Right cardiac atrium (tissue), 5 donors: ENCODE results near the gene FNDC3B. TPM values are rescaled to one million over a fixed set of nuclear protein-coding genes. Genes with fewer than 3 reads are reported as not detected.
A peak's percentile ranks its signal among the peaks of the same experiment; 100 is the strongest.

Experiments
- ATAC-seq, 2 donors: fragments of 200-7000 bp; cut with Tn5 transposase; one replicate each; pipeline versions ENCODE4 v1.8.0 to v1.9.1; 2020; ENCODE audit warnings: moderate library complexity in 2 of 2, mild to moderate bottlenecking in 1 of 2
- DNase-seq, 3 donors: peaks; one replicate each; pipeline ENCODE4 v3.0.0-alpha.2; 2020
- H3K27ac ChIP-seq: one replicate; pipeline ENCODE4 v1.5.1; 2013; ENCODE audit warnings: mild to moderate bottlenecking, low read length, control low read depth, moderate library complexity
- H3K27me3 ChIP-seq: one replicate; pipeline ENCODE4 v1.6.1; 2013; ENCODE audit not compliant: control insufficient read depth, insufficient read depth
- H3K4me1 ChIP-seq: one replicate; pipeline ENCODE4 v1.6.1; 2013; ENCODE audit warnings: low read length; ENCODE audit not compliant: control insufficient read depth, insufficient read depth
- H3K4me3 ChIP-seq: one replicate; pipeline ENCODE4 v1.5.1; 2013; ENCODE audit warnings: low read length, control low read depth
- H3K9me3 ChIP-seq: one replicate; pipeline ENCODE4 v1.6.1; 2013; ENCODE audit warnings: low read length; ENCODE audit not compliant: control insufficient read depth
- WGBS: extraction: QIAGEN DNeasy Blood & Tissue Kit; methylation state at CpG from one replicate; pipeline ENCODE4 v1.1.7; 2013; 5-methylcytosine and 5-hydroxymethylcytosine counted together
- intact Hi-C, 4 donors: fragments of 100-400 bp; cut with DNase I; formaldehyde crosslinking; loops; one replicate each; pipeline versions ENCODE4 v1.11.0 to v1.14.0; 2022 to 2023
- polyA plus RNA-seq: library from polyadenylated mRNA; stranded (reverse); fragments of 200-250 nt; gene quantifications from one replicate; pipeline ENCODE4 v1.2.3, GENCODE V29; 2013
- total RNA-seq, 4 donors: library from RNA; stranded (reverse); fragmentation: NEBNext Ultra II Directional; extraction: Animal tissue kit (Norgen Biotek cat#: 25700); gene quantifications; one replicate each; pipeline ENCODE4 v1.2.1, GENCODE V29; 2021
- donor health status: healthy with polysubstance abuse.
- donor health status: DM: no; HTN: yes; CAD: no.
- donor health status: DM: no; HTN: no; CAD: no.
- donor health status: DM: no; HTN: yes; CAD: no; lungs with severe emphysema.
- donor health status: DM: yes; HTN: yes; CAD: no.

Gene FNDC3B
- total and polyA plus RNA-seq, 5 donors = 15.8 to 117 (median 83.0) TPM

DNA sequence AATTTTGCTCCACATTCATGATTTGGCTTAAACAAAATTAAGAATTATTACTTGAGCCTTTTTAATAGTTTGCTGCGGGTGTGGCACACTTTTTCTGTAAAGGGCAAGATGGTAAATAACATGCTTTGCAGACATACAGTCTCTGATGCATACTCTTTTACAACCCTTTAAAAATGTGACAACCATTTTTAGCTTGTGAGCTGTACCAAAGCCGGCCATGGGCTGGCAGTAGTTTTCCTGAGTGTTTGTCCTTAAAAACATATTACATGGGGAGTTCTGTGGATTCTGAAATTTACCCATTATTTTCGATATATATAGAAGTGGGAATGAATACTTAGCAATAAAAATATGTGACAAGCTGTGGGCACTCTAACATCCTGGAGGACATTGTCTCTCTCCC is 163.4 kb downstream of the FNDC3B start:
- Histone ChIP-seq H3K27ac (no peak overlapping the region), H3K27me3 (no peaks in the 10 kb centered on the region), H3K9me3 (no peaks in the 10 kb centered on the region), H3K4me3 (no peak overlapping the region), H3K4me1 (peaks cover 4% of the 10 kb centered on the region)
- intact Hi-C loops = loop anchor here in 2 of 4 donors (10.0 kb wide), 2 partner anchors 52 to 158 kb away; no protein-coding TSS in a partner anchor
- ATAC-seq (no peak), DNase-seq (no peak)
- WGBS = 82% methylated on average over 3 of the region's 3 CpGs

- Histone ChIP-seq H3K9me3 (no peaks in the 10 kb centered on the region), H3K27ac (peak overlapping the region; percentile 12), H3K27me3 (no peaks in the 10 kb centered on the region), H3K4me3 (no peak overlapping the region), H3K4me1 (peaks cover 4% of the 10 kb centered on the region)
- ATAC-seq (peak; percentile 2 to 29), DNase-seq (peak in 1 of 3 donors; percentile 73)
- intact Hi-C loops = loop anchor here in 2 of 4 donors (10.0 kb wide), 2 partner anchors 51 to 159 kb away; no protein-coding TSS in a partner anchor
- WGBS = 55% methylated on average over 9 of the region's 9 CpGs
These were observed 164.3 kb downstream of the FNDC3B start for GRCh38 chr3:172203522-172204258.

DNA sequence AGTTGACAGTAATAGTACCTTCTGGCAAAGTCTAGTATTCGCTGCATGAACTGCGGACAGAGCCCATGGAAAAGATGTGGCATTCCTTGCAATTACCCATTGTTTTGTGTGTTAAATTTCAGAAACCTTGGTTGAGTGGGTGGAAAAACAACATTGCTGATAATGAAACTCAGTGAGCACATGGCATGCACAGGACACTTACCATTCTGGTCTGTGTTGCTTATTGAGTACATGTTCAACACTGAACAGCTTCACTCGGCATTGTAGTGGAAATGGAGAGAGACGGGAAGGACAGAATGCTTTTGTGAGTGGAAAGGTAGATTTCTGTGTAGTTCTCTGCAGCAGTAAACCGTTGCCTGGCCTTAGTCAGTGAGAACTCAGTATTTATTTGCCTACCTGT is 165.3 kb downstream of the FNDC3B start:
- Histone ChIP-seq H3K9me3 (no peaks in the 10 kb centered on the region), H3K27ac (peak overlapping the region; percentile 16), H3K27me3 (no peaks in the 10 kb centered on the region), H3K4me1 (peaks cover 12% of the 10 kb centered on the region), H3K4me3 (no peak overlapping the region)
- ATAC-seq = no peak
- intact Hi-C loops = loop anchor here in 2 of 4 donors (10.0 kb wide), 2 partner anchors 50 to 160 kb away; no protein-coding TSS in a partner anchor
- 93% methylated on average over 5 of the region's 5 CpGs for WGBS
- DNase-seq = no peak

- peak overlapping the region; percentile 6 for H3K27ac ChIP-seq
- no peaks in the 10 kb centered on the region for H3K27me3 ChIP-seq
- ATAC-seq (peak; percentile 36 to 39), DNase-seq (peak in 2 of 3 donors; percentile 55 to 60)
- H3K9me3 ChIP-seq = no peaks in the 10 kb centered on the region
- WGBS = 83% methylated on average over 20 of the region's 20 CpGs
- intact Hi-C loops = loop anchor here in 2 of 4 donors (10.0 kb wide), 2 partner anchors 46 to 164 kb away; no protein-coding TSS in a partner anchor
- no peak overlapping the region for H3K4me3 ChIP-seq
- H3K4me1 ChIP-seq = peaks cover 17% of the 10 kb centered on the region
These were observed 169.4 kb downstream of the FNDC3B start for GRCh38 chr3:172208586-172209332.

DNA sequence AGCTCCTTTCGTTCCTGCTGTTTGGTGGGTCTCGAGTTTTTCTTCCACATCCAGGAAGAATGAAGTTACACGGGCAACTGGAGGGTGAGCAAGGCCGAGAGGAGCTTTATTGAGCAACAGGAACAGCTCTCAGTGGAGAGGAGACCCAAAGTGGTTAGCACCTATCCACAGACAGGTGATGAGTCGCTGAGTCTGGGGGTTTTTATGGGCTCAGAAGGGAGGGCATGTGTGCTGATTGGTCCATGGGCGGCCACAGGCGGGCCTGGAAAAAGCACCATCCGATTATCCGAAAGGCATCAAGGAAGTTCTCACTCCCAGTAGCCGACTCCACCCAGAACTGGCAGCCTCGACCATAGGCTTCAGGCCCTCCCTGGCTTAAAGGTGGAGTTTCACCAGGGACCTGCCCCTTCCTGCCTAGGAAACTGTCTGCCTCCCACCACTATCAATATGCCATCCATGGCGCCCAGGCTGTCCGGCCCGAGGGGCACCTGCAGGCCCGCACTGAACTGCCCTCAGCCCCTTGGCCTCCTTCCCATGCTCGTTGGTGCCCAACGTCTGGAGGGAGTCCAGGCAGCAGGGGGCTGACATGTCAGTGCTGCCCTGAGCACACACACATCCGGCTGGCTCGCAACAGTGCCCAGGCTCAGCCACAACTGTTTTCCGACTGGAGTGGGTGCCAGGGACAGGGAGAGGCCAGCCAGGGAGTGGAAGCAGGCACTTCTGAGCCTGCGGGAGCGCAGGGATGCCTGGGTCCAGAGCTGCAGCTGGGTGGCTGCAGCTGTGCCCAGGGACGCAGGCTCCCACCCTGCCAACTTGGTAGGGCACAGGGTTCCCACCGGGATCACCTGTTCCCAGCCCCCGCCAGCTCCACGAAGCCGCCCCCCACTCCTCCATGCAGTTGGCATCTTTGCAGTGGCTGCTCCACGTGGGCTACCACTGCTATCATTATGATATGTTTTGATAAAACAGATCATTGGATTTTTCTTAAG is 170.2 kb downstream of the FNDC3B start:
- no peaks in the 10 kb centered on the region for H3K27me3 ChIP-seq
- DNase-seq = peak; percentile 55 to 80 (median 71)
- ATAC-seq = peak; percentile 78 to 81
- no peaks in the 10 kb centered on the region for H3K9me3 ChIP-seq
- peaks cover 17% of the 10 kb centered on the region for H3K4me1 ChIP-seq
- H3K4me3 ChIP-seq = no peak overlapping the region
- H3K27ac ChIP-seq = peak overlapping the region; percentile 6
- 69% methylated on average over 28 of the region's 28 CpGs for WGBS
- intact Hi-C loops = loop anchor here in 2 of 4 donors (10.0 kb wide), 2 partner anchors 45 to 165 kb away; no protein-coding TSS in a partner anchor

DNA sequence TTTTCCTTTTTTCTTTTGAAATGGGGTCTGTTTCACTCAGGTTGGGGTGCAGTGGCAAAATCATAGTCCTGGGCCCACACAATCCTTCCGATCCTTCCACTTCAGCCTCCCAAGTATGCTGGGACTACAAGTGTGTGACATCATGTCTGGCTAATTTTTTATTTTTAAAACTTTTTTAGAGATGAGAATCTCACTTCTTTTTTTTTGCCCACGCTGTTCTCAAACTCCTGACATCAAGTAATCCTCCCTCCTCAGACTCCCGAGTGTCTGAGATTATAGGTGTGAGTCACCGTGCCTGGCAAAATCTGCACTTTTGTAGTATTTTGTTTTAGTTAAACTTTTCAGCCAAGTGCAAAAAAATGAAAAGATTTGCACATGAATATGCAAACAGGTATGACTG is 171.0 kb downstream of the FNDC3B start:
- 59% methylated on average over 4 of the region's 4 CpGs for WGBS
- intact Hi-C loops = no loop called here
- peak overlapping the region; percentile 2 for H3K27ac ChIP-seq
- no peak for ATAC-seq
- no peak for DNase-seq
- H3K4me1 ChIP-seq = peaks cover 17% of the 10 kb centered on the region
- no peak overlapping the region for H3K4me3 ChIP-seq
- H3K27me3 ChIP-seq = no peaks in the 10 kb centered on the region
- no peaks in the 10 kb centered on the region for H3K9me3 ChIP-seq

DNA sequence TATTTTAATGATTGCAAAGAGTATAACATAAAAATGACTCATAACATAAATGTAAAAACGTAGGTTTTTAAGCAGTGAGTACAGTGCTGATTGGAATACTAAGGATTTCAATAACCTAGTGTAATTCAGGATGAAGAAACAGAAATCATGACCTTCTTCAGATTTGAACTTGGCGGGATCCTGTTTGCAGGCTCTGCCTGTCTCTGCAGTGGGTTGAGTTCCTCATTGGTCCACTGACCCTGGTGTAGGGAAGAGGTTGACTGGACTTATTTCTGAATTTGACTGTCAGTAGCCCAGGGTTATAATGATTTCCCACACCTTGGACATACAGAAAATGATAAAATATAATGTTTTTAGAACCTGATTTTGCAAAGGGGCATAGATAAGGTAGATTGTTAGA is 171.7 kb downstream of the FNDC3B start:
- peaks cover 17% of the 10 kb centered on the region for H3K4me1 ChIP-seq
- no peak overlapping the region for H3K27ac ChIP-seq
- WGBS = 86% methylated on average over 2 of the region's 2 CpGs

DNA sequence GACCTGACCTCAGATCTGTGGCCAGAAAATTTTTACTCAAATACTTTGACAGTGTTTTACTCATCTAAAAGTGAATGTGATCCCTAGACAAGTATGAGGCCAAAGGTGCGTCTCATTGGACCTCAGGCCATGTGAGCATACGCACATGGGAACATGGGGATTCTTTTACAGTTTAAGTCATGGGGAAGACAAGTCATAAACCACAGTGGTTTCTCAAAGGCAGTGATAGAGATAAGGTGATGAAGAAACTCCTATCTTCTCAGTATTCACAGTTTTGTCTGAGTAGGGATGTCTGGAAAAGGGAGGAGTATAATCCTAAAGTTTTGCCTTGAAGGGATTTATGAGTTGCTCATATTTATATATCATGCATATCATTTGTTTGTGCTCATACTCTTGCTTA is 173.8 kb downstream of the FNDC3B start:
- no peaks in the 10 kb centered on the region for H3K9me3 ChIP-seq
- no peak overlapping the region for H3K27ac ChIP-seq
- ATAC-seq = no peak
- intact Hi-C loops = no loop called here
- no peak overlapping the region for H3K4me3 ChIP-seq
- no peaks in the 10 kb centered on the region for H3K27me3 ChIP-seq
- H3K4me1 ChIP-seq = peaks cover 17% of the 10 kb centered on the region
- DNase-seq = no peak
- 92% methylated on average over 2 of the region's 2 CpGs for WGBS

More for the DNA sequence above, 171.7 kb downstream of the FNDC3B start:
- H3K27me3 ChIP-seq = no peaks in the 10 kb centered on the region
- no peak for DNase-seq
- no peak for ATAC-seq
- H3K4me3 ChIP-seq = no peak overlapping the region
- H3K9me3 ChIP-seq = no peaks in the 10 kb centered on the region
- intact Hi-C loops = no loop called here

DNA sequence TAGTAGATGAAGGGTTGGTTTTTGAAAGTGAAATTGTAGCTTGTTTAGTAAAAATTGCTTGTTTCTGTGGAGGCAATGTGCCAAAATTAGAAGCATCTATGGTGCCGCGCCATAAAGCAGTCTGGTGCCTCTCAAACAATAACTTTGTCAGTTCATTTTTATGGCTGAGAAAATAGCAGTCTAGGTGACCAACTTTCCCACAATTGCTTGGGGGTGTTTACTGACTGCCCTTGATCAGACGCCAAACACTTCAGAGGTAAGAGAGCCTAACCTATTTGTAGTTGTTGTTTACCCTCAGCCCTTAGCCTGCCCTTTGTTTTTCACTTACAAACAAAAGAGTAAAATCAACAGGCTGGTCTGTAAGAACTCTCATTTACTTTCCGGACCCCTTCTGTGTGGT is 174.5 kb downstream of the FNDC3B start:
- Histone ChIP-seq H3K4me1 (peaks cover 21% of the 10 kb centered on the region), H3K4me3 (no peak overlapping the region), H3K27ac (peak overlapping the region; percentile 13), H3K9me3 (no peaks in the 10 kb centered on the region), H3K27me3 (no peaks in the 10 kb centered on the region)
- 68% methylated on average over 4 of the region's 4 CpGs for WGBS
- intact Hi-C loops = no loop called here
- ATAC-seq = no peak
- DNase-seq = no peak

DNA sequence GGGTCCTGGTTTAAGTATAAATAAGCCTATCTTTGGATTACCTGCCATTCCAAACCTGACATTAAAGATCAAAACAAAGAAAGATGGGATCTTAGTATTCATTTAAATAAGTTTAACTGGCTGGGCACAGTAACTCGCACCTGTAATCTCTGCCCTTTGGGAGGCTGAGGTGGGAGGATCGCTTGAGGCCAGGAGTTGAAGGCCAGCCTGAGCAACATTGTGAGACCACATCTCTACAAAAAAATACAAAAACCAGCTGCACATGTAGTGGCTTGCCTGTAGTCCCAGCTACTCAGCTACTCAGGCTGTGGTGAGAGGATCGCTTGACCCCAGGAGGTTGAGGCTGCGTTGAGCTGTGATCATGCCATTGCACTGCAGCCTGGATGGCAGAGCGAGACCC is 176.9 kb downstream of the FNDC3B start:
- H3K9me3 ChIP-seq = no peaks in the 10 kb centered on the region

More for the DNA sequence above, 176.9 kb downstream of the FNDC3B start:
- DNase-seq (no peak), ATAC-seq (no peak)
- no peak overlapping the region for H3K27ac ChIP-seq
- no peaks in the 10 kb centered on the region for H3K27me3 ChIP-seq
- intact Hi-C loops = no loop called here
- H3K4me1 ChIP-seq = peaks cover 13% of the 10 kb centered on the region
- WGBS = 97% methylated on average over 5 of the region's 5 CpGs
- H3K4me3 ChIP-seq = no peak overlapping the region
